HG02885 (cell line): ENCODE data around the gene ETFBKMT.
"Not testable (repeated sequence)": the region's sequence is repeated elsewhere in the genome, so short reads cannot be mapped to it uniquely, and the experiment has no call there.

Source experiments
- ATAC-seq: cut with Tn5 transposase; IDR thresholded peaks from one replicate; pipeline ENCODE4 v1.9.1; 2021; ENCODE audit warnings: mild to moderate bottlenecking; ENCODE audit not compliant: unreplicated experiment, poor library complexity

The ETFBKMT gene

DNA sequence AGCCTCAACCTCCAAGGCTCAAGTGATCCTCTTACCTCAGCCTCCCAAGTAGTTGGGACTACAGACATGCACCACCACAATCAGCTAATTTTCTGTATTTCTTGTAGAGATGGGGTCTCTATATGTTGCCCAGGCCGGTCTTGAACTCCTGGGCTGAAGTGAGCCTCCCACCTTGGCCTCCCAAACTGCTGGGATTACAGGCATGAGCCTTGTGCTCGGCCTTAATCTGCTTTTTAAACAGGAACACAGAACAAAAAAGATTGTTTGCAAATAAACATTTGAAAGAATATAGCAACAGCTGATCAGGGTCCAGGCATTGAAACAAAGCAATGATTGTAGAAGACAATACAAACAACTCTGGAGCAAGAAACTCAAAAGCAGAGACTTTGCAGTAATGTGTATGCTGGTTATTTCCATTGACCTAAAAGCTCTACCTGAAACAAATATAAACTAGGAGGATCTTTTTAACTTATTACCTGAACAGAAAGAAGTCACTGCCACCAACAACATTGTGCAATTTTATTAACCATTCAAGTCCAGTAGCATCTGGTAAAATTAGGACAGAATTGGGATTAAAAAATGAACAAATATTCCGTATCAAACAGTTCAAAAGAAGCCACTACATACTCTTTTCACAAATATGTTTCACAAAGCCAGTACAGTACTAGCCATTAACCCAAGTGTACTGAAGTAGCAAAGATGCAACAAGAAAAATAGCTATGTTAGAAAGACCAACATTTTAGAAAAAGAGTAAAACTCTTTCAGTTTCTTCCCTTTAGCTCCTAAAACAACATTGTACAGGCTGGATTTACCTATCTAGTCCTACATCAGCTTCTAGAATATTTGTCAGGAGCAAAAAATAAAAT is 55.2 kb downstream of the ETFBKMT start:
- ATAC-seq = peak; percentile 35

DNA sequence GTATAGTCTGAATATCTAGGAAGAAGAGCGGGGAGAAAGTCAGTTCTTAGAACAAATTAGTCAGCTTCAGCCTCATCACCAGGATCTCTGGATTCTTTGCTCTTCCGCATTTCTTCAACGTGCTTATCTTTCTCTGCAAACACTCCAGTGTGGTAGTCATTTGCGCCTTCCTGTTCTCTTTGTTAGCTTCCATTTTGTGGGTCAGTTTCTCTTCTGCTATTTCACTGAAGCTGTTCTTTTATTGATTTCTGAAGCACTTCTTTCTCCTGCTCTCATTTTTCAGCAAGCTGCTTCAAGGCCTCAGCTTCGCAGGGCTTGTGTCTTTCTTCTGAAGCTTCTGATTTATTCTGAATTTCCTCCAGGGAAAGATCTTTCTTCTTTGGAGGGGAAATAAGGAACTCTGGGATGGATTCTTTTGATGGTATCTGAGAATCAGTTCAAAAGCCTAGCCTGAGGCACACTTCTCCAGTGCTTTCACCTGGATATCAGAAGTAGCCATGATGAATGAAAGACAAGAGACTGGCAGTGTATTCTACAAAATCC is 55.9 kb downstream of the ETFBKMT start:
- peak; percentile 79 for ATAC-seq

DNA sequence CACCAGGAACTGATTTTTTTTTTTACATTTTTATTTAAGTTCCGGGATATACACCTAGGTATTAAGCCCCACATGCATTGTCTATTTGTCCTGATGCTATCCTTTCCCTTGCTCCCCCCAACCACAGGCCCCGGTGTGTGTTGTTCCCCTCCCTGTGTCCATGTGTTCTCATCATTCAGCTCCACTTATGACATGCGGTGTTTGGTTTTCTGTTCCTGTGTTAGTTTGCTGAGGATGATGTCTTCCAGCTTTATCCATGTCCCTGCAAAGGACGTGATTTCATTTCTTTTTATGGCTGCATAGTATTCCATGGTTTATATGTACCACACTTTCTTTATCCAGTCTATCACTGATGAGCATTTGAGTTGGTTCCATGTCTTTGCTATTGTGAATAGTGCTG is 57.5 kb downstream of the ETFBKMT start:
- ATAC-seq = not testable (repeated sequence)

DNA sequence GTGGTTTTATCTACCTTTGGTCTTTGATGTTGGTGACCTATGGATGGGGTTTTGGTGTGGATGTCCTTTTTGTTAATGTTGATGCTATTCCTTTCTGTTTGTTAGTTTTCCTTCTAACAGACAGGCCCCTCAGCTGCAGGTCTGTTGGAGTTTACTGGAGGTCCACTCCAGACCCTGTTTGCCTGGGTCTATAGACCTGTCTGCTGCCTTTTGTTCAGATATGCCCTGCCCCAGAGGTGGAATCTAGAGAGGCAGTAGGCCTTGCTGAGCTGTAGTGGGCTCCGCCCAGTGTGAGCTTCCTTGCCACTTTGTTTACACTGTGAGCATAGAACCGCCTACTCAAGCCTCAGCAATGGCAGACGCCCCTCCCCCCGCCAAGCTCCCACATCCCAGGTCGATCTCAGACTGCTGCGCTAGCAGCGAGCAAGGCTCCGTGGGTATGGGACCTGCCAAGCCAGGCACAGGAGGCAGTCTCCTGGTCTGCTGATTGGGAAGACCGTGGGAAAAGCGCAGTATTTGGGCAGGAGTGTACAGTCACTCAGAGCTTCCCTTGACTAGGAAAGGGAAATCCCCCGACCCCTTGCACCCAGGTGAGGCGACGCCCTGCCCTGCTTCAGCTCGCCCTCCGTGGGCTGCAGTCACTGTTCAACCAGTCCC is 59.2 kb downstream of the ETFBKMT start:
- ATAC-seq = not testable (repeated sequence)

DNA sequence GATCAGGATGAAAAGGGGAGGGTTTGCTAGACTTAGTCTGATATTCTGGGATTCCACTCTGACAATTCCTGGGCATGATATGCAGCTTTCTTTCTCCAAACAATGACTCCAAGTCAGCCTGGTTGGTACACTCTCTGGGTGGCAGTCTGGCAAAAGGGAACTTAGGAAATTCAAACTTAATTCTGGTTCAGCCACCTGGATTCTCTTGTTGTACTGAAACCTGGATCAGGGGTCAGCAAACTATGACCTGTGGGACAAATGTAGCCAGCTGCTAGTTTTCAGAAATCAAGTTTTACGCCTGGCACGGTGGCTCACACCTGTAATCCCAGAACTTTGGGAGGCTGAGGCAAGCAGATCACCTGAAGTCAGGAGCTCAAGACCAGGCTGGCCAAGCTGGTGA is 63.1 kb downstream of the ETFBKMT start:
- ATAC-seq = peak; percentile 2
